Left kidney (tissue), 8 donors: ENCODE results near the gene UTF1. TPM values are rescaled to one million over a fixed set of nuclear protein-coding genes. Genes with fewer than 3 reads are reported as not detected.

Experiments used
- DNase-seq: peaks from one replicate; pipeline ENCODE4 v3.0.0-alpha.2; 2013
- long read RNA-seq, 8 donors: transcript quantifications; one replicate each; lab custom pipeline, GENCODE V29; 2026
- polyA plus RNA-seq: library from polyadenylated mRNA; unstranded; fragments of 120-200 nt; gene quantifications from one replicate; pipeline ENCODE4 v1.2.1, GENCODE V29; 2013; ENCODE audit not compliant: insufficient read length

The UTF1 gene, protein sequence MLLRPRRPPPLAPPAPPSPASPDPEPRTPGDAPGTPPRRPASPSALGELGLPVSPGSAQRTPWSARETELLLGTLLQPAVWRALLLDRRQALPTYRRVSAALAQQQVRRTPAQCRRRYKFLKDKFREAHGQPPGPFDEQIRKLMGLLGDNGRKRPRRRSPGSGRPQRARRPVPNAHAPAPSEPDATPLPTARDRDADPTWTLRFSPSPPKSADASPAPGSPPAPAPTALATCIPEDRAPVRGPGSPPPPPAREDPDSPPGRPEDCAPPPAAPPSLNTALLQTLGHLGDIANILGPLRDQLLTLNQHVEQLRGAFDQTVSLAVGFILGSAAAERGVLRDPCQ
- not detected for polyA plus RNA-seq
- long read RNA-seq, donor 1: 0 reads
- long read RNA-seq, donor 2: 0 reads
- long read RNA-seq, donor 3: 0 reads
- long read RNA-seq, donor 4: 0 reads
- long read RNA-seq, donor 5: 0 reads
- long read RNA-seq, donor 6: 0 reads
- long read RNA-seq, donor 7: 0 reads
- long read RNA-seq, donor 8: 0 reads

DNA sequence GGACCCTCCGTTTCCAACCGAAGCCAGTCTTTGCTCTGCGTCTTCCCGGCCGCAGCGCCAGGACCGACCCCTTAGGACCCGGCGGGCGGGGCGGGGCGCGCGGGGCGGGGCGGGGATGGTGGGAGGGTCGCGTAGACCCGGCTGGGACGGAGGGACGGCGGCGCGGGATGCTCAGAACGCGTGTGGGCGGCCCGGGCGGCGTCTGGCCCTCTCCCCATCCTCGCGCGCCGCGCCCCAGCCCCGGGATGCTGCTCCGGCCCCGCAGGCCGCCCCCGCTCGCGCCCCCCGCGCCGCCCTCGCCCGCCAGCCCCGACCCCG, at the start of gene UTF1:
UTF1 (plus strand) TSS at position 174 of the 318 bp plus-strand sequence; CDS start at position 246, 72 bp downstream.
- no peak for DNase-seq

DNA sequence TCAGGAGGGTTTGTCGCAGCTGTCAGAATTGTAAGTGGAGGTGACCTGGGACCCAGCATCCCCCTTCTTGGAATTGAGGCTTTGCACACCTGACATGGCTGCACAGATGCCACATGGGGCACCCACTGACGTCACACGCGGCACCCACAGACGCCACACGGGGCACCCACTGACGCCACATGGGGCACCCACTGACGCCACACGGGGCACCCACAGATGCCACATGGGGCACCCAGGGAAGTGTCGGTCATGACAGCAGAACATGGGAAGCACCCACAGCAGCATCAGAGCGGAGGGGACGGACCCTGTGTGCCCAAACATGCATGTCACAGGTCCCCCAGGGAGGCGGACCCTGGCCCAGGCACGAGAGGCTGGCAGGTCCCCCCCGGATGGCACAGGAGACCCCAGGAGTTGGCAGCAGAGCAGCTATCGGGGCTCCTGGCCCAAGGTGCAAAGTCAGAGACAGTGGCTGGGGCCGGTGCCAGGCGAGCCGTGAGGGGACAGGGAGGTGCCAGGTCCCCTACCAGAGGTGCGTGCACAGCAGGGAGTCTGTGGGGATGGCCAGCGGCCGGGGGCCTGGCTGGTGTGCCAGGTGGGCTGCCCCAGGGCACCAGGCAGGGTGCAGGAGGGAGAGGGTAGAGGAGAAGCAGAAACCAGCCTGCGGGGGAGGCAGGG, 48.9 kb upstream of the UTF1 start:
- DNase-seq: no peak

DNA sequence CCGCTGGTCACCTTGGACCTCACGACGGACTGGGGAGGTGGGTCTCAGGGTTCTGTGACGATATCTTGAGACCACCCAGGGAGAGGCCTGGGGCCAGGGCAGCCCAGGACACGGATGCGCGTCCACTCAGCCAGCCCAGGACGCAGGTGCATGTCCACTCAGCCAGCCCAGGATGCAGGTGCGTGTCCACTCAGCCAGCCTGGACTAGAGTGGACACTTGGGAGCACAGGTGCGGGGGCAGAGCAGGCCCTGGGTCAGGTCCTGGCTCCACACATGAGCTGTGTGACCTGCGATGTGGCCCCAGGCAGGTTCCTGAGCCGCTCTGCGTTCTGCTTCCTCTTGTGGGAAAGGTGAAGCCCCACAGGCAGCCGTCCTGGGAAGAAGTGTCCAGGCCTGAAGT, 47.8 kb upstream of the UTF1 start:
- no peak for DNase-seq

DNA sequence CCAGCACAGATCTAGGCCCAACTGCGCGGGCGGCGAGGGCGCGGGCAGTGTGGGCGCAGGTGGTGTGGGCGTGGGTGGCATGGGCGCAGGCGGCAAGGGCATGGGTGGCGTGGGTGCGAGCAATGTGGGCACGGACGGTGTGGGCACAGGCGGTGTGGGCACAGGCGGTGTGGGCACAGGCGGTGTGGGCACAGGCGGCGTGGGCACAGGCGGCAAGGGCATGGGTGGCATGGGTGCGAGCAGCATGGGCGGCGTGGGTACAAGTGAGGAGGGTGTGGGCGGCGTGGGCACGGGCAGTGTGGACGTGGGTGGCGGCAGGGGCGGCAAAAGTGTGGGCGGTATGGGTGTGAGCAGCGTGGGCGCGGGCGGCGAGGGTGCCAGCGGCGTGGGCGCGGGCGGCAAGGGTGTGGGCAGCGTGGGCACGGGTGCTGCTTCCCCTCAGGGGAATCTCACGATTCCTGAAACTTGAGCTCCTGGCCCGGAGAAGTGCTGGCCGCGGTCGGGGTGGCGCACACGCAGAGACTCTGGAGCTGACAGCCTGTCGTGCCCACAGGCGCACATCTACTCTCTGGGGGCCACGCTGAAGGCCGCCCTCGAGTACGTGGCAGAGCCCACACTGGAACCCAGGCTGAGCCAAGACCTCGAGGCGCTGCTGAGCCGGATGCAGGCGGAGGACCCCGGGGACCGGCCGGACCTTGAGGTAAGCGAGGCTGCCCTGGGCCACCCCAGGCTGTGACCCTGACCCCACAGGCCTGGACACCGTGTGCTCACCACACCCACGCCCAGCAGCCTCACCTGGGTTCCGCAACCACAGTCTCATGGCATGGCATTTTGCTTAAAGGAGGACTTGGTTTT, 47.0 kb upstream of the UTF1 start:
- no peak for DNase-seq

DNA sequence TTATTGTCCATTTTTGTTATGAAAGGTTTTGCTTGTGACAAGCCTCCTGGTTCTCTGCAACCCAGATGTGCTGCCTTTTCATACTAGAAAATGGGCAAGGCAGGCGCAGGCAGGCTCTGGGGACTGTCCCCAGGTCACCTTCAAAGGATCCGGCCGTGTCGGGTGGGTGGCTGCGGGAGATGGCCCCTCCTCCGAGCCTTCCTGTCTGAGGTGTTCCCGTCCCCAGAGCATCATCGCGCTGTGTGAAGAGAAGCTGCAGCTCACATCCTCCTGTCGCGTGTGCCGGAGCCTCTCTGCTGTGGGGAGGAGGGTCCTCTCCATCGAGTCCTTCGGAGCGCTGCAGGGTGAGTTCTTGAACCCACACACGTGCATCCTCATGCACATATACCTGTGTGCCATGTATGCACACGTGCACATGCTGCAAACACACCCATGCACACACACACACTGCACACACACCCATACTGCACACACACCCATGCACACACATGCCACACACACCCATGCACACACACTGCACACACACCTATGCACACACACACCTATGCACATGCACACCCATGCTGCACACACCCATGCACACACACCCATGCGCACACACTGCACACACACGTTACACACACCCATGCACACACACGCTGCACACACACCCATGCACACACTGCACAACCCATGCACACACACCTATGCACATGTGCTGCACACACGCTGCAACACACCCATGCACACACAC, 46.2 kb upstream of the UTF1 start:
- no peak for DNase-seq

DNA sequence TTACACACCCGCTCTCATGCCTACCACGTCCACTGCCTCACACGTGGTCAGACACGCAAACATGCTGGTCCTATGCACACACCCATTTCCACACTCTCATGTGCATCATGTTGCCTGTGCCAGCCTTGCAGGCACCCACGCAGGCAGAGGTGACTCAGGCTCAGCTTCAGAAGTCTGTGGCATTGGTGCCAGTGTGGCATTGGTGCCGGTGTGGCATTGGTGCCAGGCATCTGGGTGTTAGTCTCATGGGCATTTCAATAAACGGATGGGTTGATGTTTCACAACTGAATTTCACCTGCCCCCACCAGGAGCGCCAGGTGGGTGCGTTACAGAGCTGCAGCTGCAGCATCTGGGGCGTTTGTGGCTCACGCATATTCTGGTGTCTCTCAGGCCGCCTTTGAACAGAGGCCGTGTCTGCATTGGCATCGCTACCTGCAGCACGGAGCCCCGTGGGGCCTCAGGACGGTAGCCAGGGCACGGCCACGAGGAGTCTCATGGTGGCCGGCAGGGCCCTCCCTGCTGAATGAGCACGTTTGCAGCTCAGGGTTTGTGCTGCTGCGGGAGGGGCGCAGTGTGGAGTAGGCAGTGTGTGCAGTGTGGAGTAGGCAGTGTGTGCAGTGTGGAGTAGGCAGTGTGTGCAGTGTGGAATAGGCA, 45.3 kb upstream of the UTF1 start:
- no peak for DNase-seq

DNA sequence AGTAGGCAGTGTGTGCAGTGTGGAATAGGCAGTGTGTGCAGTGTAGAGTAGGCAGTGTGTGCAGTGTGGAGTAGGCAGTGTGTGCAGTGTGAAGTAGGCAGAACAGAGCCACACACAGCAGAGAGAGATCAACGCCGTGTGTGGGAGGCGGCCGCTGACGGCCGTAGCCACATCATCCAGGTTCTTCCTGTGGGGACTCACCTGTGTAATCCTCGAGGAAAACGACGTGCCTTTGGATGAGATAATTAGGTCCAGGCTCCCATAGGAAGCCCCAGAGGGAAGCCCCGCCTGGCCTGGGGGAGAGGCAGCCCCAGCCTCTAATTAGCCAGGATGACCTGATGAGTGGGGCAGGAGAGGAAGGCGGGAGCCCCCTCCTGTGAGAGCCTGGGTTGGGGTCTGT, 44.6 kb upstream of the UTF1 start:
- DNase-seq: no peak

DNA sequence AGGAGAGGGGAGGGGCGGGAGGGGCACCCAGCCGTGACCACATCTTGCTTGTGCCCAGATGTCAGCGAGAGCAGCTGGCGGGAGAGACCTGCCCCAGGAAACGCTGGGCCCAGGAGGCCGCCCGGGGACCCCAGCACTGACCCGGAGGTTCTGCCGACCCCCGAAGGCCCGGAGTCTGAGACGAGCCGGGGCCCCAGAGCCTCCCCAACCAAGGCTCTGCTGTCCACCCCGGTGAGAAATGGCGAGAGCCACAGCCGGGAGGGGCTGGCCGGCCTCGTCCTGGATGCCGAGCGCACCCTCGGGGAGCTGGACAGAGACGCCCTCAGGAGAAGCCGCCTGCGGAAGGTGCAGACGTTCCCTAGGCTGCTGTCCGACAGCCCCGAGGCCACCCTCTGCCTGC, 44.1 kb upstream of the UTF1 start:
- no peak for DNase-seq

DNA sequence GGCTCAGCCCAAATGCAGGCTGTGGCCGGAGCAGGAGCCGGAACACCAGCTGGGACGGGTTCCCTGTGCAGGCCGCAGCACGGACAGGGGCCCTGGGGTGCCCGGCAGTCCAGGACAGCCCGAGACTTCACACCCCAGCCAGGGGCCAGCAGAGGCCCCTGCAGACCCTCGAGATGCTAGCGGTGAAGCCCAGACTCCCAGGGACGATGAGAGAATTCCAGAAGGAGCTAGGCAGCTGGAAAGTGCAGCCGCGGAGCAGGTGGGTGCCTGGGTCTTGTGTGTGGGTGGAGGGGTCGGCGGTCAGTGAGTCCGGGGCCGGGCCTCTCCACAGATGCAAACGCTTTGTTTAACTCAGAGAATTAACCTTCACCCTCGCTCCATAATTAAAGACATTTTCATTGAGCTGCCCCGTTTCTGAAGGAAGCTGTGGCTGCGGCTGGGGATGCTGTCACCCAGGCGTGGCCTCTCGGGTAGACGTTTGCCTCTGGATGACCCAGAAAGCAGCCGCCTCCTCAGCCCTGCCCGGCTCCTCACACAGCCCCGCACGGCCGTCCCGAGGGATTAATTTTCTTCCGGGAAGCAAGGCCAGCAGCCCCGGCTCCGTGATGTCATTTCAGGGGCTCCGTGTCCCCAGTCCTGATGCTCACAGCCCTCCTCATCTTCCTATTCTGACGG, 43.5 kb upstream of the UTF1 start:
- DNase-seq: no peak

DNA sequence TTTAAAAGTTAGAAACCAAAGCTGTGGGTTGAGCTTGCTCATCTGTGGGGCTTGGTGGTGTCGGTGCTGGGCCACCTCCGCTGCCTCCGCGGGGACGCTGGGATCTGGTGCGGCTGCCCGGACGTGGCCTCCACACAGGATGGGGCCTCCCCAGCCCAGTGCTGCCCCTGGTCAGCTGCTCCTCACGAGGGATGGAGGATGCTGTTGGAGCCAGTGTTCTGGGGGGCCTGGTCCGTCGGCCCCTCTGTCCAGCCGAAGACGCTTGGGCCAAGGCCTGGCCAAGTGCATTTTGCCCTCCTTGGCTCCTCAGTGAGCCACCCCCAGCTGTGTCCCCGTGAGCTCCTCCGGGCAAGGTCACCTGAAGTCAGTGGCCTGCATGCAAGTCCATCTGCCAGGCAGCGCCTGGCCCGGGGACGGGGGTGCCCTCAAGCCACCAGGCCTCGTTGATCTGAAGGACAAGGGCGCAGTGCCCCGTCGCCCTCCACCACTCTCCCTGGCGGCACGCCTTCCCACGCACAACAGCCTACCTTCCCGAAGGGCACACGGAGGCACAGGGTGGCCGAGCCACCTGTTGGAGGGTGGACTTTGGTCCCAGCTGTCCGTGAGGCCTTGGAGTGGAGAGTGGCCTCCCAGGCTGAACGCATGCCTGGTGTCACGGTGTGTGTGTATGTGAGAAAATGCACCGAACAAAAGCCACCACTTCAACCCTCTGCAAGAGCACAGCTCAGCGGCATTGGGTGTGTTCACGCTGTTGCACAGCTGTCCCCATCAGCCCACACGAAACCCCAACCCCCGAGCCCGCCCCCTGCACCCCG, 42.7 kb upstream of the UTF1 start:
- no peak for DNase-seq

DNA sequence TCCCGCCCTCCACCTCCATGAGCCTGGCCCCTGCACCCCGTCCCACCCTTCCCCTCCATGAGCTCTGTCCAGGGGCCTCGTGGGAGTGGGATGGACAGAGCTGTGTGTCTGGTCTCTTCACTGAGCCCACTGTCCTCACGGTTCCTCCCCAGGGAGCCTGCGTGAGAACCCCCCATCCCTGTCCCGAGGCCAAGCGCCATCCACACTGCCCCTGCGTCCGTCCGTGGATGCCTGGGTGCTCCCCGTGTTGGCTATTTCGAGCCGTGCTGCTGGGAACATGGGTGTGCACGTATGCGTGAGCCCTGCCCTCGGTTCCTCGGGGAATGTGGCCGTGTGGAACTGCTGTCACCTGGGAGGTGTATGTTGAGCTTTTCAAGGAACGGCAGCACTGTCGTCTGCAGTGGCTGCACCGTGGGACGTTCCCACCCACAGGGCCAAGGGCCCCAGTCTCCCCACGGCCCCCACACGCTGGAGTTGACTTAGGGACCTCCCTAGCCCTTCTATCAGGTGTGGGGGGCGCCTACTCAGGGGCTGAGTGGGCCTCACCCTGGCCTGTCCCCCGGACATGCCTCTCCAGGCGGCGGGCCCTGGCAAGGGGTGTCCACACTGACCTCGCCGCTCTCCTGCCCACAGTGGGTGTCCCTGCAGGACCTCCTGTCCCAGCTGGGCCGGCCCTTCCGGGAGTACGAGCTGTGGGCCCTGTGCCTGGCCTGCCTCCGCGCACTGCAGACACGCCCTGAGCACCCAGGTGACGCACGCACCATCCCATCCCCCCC, 41.9 kb upstream of the UTF1 start:
- DNase-seq: no peak

DNA sequence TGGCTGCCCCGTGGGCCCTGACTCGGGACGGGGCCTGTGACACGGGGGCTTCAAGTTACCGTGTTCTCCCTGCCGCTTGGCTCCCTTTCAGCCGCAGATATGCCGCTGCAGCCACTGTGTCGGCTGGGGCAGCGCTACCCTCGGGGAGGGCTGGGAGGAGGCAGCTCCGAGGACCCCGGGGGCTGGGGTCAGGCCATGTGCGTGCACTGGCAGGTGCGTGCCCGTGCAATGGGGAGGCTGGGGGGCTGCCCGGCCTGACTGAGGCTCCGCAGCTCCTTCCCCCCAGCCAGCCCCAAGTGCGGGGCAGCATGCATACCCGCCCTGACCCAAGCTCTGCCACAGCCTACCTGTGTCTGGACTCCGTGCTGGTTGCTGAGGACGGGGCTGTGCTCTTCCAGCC, 40.8 kb upstream of the UTF1 start:
- no peak for DNase-seq

DNA sequence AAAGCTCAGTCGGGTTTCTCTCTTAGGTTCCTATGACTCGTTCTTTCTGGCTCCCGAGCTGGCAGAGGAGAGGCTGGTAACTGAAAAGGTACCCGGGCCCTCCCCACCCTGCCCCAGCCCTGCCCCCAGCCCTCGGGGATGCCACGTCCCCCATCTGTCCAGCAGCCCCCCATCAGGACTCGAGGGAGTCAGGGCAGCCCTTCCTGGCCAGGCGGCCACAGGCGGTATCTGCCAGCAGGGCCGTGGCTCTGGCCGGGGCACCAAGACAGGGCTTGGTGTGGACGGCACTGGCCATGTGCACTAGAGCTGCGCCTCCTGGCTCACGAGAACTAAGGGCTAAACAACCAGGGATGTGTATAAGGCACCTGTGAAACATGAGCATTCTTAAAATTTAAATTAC, 40.3 kb upstream of the UTF1 start:
- no peak for DNase-seq

DNA sequence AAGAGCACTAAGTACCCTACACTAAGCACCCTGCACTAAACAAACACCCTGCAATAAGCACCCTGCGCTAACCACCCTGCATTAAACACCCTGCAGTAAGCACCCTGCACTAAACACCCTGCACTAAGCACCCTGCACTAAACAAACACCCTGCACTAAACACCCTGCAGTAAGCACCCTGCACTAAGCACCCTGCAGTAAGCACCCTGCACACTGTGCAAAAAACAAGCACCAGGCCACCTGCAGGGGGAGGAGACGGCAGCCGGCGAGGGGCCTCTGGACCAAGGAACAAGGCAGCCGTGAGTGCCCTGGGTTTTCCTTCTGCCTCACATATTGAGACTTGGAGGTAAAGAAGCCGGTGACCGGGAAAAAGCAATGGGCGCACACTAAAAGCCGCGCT, 39.8 kb upstream of the UTF1 start:
- no peak for DNase-seq

DNA sequence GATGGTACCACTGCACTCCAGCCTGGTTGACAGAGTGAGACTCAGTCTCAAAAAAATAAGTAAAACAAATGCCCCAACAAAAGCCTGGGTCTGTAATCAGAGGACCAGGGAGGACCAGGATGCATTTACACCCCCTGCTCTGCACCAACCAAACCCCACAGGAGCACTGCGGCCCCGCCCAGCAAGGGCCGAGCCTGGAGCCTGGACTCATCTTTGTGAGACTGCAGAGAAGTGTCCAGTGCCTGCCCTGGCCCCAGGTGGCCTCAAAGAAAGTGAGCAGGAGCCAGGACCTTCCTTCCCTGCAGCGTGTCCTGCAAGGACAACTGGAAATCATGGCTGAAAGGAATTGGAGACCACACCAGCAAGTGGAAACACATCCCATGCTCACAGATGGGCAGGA, 38.4 kb upstream of the UTF1 start:
- DNase-seq: no peak

DNA sequence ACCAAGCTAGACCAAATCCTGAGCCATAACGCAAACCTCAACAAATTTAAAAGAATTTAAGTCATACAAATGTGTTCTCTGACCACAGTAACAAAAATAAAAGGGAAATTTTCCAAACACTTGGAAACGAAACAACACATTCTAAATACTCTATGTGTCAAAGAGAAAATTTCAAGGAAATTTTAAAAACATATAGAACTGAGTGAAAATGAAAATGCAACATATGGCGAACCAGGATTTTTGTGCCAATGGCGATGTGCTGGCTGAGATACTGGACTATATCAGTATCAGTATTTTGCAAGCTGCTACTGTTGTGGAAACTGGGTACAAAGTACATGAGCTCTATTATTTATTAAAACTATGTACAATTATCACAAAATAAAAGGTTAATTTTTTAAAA, 35.9 kb upstream of the UTF1 start:
- no peak for DNase-seq

DNA sequence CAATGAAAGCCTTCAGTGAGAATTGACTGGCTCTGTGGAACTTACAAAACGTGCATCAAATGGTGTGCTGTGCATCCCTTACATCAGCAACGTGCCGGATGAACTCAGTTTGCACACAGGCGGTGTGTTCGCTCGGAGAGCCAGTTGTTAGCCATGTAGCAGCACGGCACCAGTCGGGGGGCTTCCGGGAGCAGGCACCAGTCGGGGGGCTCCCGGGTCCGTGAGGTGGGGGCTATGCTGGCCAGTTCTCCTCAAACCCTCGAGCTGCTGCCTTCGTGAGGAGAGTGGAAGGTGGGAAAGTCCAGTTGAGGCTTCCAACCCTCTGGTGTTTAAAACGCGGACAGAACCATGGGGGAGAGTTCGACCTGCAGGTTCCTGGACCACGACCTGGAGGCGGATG, 34.9 kb upstream of the UTF1 start:
- DNase-seq: no peak

DNA sequence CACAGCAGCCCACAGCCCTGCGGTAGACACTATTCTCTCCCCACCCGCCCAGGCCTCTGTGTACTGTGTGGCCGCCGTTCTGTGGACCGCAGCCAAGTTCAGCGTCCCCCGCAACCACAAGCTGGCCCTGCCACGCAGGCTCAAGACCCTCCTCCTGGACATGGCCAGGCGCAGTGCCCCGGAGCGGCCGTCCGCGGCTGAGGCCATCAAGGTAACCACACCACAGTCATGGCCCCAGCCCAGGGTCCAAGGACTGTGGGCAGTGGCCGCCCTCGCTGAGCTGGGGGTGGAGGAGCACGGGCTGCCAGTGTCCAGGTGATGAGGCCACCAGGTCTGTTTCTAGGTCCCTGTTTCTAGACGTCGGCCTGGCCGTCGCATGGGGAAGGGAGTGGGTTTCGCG, 34.4 kb upstream of the UTF1 start:
- DNase-seq: no peak

DNA sequence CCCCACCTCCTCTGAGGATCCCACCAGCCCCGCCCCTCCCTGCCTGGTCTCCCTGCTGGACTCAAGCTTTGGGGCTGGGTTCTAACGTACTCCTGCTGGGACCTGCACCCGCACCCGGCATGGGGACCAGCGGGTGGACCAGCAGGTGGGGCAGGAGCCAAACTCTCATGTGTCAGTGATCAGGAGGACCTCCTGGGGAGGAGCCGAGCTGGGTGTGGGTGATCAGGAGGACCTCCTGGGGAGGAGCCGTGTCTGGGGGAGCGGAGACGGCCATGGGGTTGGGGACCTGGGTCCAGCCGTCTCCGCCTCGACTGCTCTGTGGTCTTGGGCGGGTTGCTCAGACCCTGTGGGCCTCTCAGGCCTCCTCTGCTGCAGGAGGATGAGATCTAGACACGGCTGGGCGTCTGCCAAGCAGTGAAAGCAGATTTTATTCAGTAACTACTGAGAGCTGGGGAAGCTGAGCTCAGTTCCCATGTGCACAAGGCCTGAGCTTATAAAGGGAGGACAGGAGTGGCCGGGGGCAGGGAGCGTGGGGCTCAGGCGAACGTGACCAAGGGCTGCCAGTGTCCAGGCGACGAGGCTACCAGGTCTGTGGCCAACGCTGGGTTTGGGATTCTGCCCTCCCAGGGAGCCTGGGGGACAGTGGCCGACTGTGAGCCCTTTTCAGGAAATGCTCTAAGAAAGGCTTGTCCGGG, 33.6 kb upstream of the UTF1 start:
- no peak for DNase-seq
